Pancreas (tissue), 10 donors: ENCODE data around the gene IL1RAPL2. TPM values are rescaled to one million over a fixed set of nuclear protein-coding genes. Genes with fewer than 3 reads are reported as not detected.

Experiments used
- ATAC-seq, 4 donors: fragments of 200-7000 bp; cut with Tn5 transposase; one replicate each; pipeline versions ENCODE4 v1.8.0 to v1.9.1; 2020; ENCODE audit warnings: mild to moderate bottlenecking in 4 of 4, moderate library complexity in 4 of 4
- DNase-seq, 6 donors: peaks; one replicate each; pipeline ENCODE4 v3.0.0-alpha.2; 2020
- FAIRE-seq: peaks from 2 replicates; lab custom pipeline; 2012; peaks lifted over from hg19 to GRCh38; lab: Jason Lieb, UNC
- H3K27ac ChIP-seq, 4 donors: fragments of 200-600 bp; sonication (generic); 1 replicate in 3 of 4; 2 replicates in 1 of 4; pipeline versions ENCODE4 v1.5.0 to v1.8.0; 2020
- H3K27me3 ChIP-seq, 4 donors: fragments of 200-600 bp; one replicate each; pipeline ENCODE4 v1.8.0; 2021
- H3K36me3 ChIP-seq, 3 donors: fragments of 200-600 bp; sonication (generic) in 1 of 3; one replicate each; pipeline versions ENCODE4 v1.5.0 to v1.8.0; 2020 to 2021
- H3K4me1 ChIP-seq, 3 donors: fragments of 200-600 bp; one replicate each; pipeline ENCODE4 v1.8.0; 2021
- H3K4me3 ChIP-seq, 4 donors: fragments of 200-600 bp; sonication (generic) in 2 of 4; one replicate each; pipeline versions ENCODE4 v1.5.0 to v1.8.0; 2020 to 2021
- H3K9me3 ChIP-seq, 4 donors: fragments of 200-600 bp; one replicate each; pipeline ENCODE4 v1.8.0; 2021
- CTCF ChIP-seq, 4 donors: fragments of 200-600 bp; sonication (generic) in 3 of 4; IDR thresholded peaks; one replicate each; pipeline versions ENCODE4 v1.5.0 to v1.8.0; 2021; ENCODE audit warnings: antibody characterized with exemption in 4 of 4
- WGBS, 2 donors: extraction: QIAGEN DNeasy Blood & Tissue Kit; methylation state at CpG; one replicate each; pipeline ENCODE4 v1.1.7; 2013; 5-methylcytosine and 5-hydroxymethylcytosine counted together
- intact Hi-C, 3 donors: fragments of 100-400 bp; cut with DNase I; formaldehyde crosslinking; loops; one replicate each; pipeline versions ENCODE4 v1.11.1 to v1.14.2; 2022
- polyA plus RNA-seq, 2 donors: library from polyadenylated mRNA; stranded (reverse); fragments of 200-250 nt; gene quantifications; one replicate each; pipeline ENCODE4 v1.2.3, GENCODE V29; 2013
- total RNA-seq, 6 donors: library from RNA; stranded (reverse); fragmentation: NEBNext Ultra II Directional in 4 of 6; extraction: Animal tissue kit (Norgen Biotek cat#: 25700) in 4 of 6; gene quantifications; one replicate each; pipeline versions ENCODE4 v1.2.1 to v1.2.4, GENCODE V29; 2021 to 2023
- donor health status: healthy with polysubstance abuse.
- donor health status: DM: no; HTN: no; CAD: no; lungs with moderate emphysema.
- donor health status: DM: no; HTN: no; CAD: no.
- donor health status: control.
- donor health status: control.
- donor health status: Bipolar disorder and iron deficiency.
- donor health status: DM: yes; HTN: yes; CAD: no.
- donor health status: DM: no; HTN: no; CAD: no.
- donor health status: DM: no; HTN: no; CAD: no.
- donor health status: DM: yes; HTN: yes; CAD: no.

Gene IL1RAPL2
- total and polyA plus RNA-seq, 8 donors, result 0.09 TPM; not detected in 7

GRCh38 chrX:105052926-105053325 is 486.9 kb downstream of the IL1RAPL2 start:
- DNase-seq (no peak), ATAC-seq (no peak), FAIRE-seq (no peak)
- WGBS, 2 donors, result 56 to 61% methylated on average over 2 of the region's 2 CpGs
- no peak overlapping the region for H3K4me3 ChIP-seq
- H3K27ac ChIP-seq, result no peak overlapping the region
- H3K27me3 ChIP-seq, result peaks cover 0 to 9% (median 0%) of the 10 kb centered on the region in 4 donors
- no peaks in the 10 kb centered on the region for H3K9me3 ChIP-seq
- TF ChIP-seq CTCF (IDR thresholded peaks at IDR 0.05), result no peak
- H3K4me1 ChIP-seq, result no peaks in the 10 kb centered on the region
- H3K36me3 ChIP-seq, result no peaks in the 10 kb centered on the region
- intact Hi-C loops, result no loop called here

GRCh38 chrX:105063743-105064142 is 497.7 kb downstream of the IL1RAPL2 start:
- peaks cover 0 to 19% (median 2%) of the 10 kb centered on the region in 4 donors for H3K27me3 ChIP-seq
- FAIRE-seq (no peak), ATAC-seq (no peak), DNase-seq (no peak)
- intact Hi-C loops, result no loop called here
- no peak for TF ChIP-seq CTCF (IDR thresholded peaks at IDR 0.05)
- no peak overlapping the region for H3K27ac ChIP-seq
- no peak overlapping the region for H3K4me3 ChIP-seq
- no peaks in the 10 kb centered on the region for H3K36me3 ChIP-seq
- no peaks in the 10 kb centered on the region for H3K9me3 ChIP-seq
- H3K4me1 ChIP-seq, result no peaks in the 10 kb centered on the region

GRCh38 chrX:105098201-105098600 is 532.2 kb downstream of the IL1RAPL2 start:
- no peak for ATAC-seq
- FAIRE-seq, result no peak

GRCh38 chrX:105098812-105099211 is 532.8 kb downstream of the IL1RAPL2 start:
- no peak for FAIRE-seq
- Histone ChIP-seq H3K4me3 (no peak overlapping the region), H3K9me3 (no peaks in the 10 kb centered on the region), H3K27ac (no peak overlapping the region), H3K36me3 (no peaks in the 10 kb centered on the region), H3K27me3 (peaks cover 0 to 8% (median 2%) of the 10 kb centered on the region in 4 donors), H3K4me1 (no peaks in the 10 kb centered on the region)
- no peak for ATAC-seq
- WGBS, 2 donors, result 30 to 36% methylated on average over 4 of the region's 4 CpGs
- intact Hi-C loops, result no loop called here
- no peak for DNase-seq
- TF ChIP-seq CTCF (IDR thresholded peaks at IDR 0.05), result no peak

More at GRCh38 chrX:105098201-105098600, 532.2 kb downstream of the IL1RAPL2 start:
- DNase-seq, result no peak
- 45 to 47% methylated on average over 2 of the region's 2 CpGs for WGBS, 2 donors
- H3K4me1 ChIP-seq, result no peaks in the 10 kb centered on the region
- H3K27me3 ChIP-seq, result peaks cover 0 to 8% (median 2%) of the 10 kb centered on the region in 4 donors
- TF ChIP-seq CTCF (IDR thresholded peaks at IDR 0.05), result no peak
- no peak overlapping the region for H3K4me3 ChIP-seq
- no peaks in the 10 kb centered on the region for H3K36me3 ChIP-seq
- intact Hi-C loops, result no loop called here
- no peak overlapping the region for H3K27ac ChIP-seq
- H3K9me3 ChIP-seq, result no peaks in the 10 kb centered on the region

GRCh38 chrX:105101378-105101777 is 535.4 kb downstream of the IL1RAPL2 start:
- TF ChIP-seq CTCF (IDR thresholded peaks at IDR 0.05), result no peak
- Histone ChIP-seq H3K27ac (no peak overlapping the region), H3K4me1 (no peaks in the 10 kb centered on the region), H3K9me3 (no peaks in the 10 kb centered on the region), H3K36me3 (no peaks in the 10 kb centered on the region), H3K4me3 (no peak overlapping the region), H3K27me3 (no peaks in the 10 kb centered on the region)
- intact Hi-C loops, result no loop called here
- ATAC-seq (no peak), FAIRE-seq (no peak), DNase-seq (no peak)
- 84 to 86% methylated on average over 3 of the region's 3 CpGs for WGBS, 2 donors
